HG03064 (cell line): ENCODE data around the gene IHH.
A peak's percentile ranks its signal among the peaks of the same experiment; 100 is the strongest.

ENCODE experiments used
- ATAC-seq: cut with Tn5 transposase; IDR thresholded peaks from one replicate; pipeline ENCODE4 v1.9.1; 2021; ENCODE audit warnings: low read depth; ENCODE audit not compliant: unreplicated experiment

IHH gene

DNA sequence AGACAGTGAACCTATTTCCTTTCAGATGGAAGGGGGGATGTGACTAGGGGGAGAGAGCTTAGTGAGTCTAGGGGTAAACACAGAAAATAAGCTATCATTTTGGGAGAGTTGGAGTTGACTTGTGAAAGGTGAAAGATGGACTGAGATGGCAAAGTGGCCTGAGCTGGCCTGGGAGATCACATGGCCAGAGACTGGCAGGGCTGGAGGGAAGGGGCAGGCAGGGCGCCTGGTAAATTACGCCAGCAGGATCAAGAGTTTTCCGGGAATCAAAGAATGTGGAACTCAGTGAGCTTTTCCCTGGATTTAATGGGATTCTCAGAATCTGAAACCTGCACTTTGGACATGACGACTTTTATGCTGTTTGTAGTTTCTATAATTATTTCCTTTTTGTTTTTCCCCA, 18.6 kb downstream of the IHH start:
- no peak for ATAC-seq

DNA sequence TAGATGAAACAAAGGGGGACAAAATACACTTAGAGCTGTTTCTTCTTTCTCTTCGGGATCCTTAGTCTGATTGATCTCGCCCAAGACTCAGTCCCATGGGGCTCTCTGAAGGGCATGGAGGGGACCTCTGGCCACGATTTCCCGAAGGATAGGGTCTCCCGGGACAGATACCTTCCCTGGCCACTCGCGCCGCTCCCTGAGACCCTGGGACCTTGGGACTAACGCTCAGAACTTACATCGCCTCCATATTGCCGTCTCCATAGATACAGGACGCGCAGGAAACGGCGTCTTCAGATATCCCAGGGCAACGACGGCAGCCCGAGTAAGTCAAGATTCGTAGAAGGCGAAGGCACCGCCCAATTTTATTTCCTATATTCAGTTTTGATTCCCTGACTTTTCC, 19.5 kb downstream of the IHH start, which contains the start of gene CFAP65:
Gene CFAP65 (minus strand): TSS at position 265 of the 400 bp plus-strand sequence. CDS start 2,468 bp downstream, outside the sequence.
- no peak for ATAC-seq

DNA sequence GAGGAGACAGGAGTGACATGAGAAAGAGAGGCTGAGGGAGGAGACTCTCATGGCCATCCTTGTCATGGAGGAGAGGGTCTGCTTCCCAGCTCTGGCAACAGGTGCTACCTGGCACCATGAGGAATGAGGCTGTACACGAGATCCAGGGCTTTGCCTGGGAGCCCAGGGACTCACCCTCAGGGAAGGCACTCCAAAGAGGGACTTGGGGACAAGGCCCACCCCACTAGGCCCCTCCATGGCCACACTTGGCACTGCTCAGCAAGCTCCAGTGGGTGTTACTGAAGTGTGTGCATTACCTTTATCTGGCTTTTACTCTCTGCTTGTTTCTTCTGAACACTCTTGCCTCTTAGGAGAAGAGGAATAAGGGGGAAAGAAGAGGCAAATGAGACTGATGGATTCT, 22.1 kb downstream of the IHH start:
- no peak for ATAC-seq

DNA sequence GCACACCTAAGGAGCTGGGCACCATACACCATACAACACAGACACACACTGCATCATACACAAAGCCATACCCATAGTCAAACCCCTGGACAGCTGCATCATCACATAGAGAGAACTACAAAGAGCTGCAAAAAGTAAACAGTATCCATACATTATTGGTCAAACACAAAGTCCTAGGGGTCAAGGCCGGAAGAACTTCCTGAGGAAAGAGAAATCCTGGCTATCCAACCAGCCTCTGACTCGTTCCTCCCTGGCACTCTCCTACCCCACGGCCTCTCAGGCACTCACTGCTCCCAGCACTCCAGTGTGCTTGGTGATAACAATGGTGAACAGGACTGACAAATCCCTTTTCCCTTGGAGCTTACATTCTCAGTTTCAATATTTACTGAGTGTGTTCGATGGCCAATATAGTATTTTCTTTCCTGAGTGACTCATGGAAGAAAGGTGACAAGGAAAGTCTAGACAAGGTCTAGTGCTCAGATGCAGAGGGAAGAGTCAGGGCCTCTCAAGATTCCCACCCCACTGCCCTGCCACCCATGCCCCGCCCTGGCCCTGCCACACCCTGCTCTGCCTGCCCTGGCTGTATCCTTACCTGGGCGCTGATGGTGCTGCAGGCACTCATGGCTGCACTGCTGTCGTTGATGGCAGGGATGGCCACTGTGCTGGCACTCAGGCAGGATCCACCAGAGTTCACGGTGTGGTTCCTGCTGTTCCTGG, 22.8 kb downstream of the IHH start:
- no peak for ATAC-seq

DNA sequence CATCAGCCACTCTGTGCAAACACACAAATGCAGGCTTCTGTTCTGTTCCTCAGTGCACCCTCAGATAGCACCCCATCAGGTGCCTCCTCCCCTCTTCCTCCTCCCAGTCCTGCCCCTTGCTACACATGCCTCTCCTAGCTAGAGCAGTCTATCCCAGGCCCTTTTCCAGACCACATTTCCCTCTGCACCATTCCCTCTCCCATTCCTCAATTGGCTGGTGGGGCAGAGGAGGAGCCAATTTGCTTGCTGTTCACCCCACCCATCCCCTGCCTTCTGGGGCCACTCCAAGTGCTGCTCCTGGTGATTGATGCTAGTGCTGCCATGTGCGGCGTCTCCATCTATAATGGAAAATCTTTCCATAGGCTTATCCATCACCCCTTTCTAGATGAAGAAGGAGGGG, 24.8 kb downstream of the IHH start:
- ATAC-seq = no peak

DNA sequence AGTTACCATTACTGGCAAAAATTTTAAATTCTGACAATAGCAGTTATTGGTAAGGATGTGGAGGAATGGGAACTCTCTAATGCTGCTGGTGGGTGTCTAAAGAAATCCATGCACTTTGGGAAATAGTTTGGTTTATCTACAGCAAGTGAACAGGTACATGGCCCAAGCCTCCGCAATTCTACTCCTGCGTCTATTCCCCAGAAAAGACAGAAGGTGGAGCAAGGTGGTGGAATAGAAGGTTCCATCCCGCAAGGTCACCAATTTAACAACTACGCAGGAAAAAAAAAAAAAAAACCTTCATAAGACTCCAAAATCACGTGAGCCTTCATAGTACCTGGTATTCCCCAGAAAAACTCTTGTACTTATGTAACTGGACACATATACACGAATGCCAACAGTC, 25.9 kb downstream of the IHH start:
- ATAC-seq = no peak

DNA sequence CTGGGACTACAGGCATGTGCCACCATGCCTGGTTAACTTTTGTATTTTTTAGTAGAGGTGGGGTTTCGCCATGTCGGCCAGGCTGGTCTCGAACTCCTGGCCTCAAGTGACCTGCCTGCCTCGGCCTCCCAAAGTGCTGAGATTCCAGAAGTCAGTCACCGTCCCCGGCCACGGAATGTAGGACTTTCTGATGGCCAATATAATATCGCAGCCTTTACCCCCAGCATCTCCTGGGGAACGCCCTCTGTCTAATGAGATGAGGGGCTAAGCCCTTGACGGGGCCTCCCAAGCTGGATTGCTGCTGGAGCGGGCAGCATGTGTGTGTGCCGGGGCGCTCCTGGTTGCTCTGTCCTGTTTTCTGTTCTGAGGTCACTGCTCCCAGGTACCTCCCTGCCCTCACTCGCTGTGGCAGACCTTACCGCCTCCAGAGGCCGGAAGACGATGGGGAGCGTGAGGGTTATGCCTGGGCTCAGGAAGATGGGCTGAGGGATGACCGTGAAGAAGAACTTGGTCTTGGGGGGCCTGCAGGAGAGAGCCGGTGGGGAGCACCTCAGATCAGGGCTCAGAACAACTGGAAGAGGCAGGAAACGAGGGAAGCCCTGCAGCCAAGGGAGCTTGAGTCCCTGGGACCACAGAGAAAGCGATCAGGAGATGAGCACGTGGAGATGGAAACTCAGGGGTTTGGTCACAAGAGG, 28.5 kb downstream of the IHH start:
- ATAC-seq = no peak

DNA sequence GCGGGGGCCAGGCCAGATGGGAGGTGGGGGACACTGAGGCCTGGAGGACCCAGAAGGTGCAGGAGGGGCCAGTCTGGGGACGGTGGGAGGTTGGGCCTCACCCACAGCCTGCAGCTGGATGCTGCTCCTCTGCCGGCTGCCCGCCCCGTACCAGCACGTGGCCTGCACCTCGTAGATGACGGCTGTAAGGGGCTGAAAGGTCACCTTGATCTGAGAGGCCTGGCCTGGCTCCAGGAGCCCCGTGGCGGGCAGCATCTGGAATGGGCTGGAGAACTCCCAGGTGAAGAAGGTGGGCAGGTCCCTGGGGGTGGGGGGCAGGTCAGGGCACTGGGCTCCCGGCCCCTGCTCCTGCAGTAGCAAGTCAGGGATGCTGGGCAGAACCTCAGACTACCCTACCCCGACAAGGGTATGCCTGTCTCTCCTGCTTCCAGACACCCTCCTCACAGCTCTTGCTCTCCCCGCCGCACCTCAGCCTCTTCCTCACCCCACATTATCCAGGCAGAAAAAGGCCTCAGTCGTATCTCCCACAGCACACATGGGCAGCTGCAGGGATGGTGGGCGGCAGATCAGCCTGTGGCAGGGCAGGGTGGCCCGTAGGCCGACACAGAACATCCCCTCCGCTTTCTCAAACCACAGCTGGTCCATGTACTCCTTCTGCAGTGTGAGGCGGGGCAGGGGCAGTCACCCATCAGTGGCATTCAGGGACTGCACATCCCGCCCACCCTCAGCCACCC, 29.5 kb downstream of the IHH start:
- no peak for ATAC-seq

DNA sequence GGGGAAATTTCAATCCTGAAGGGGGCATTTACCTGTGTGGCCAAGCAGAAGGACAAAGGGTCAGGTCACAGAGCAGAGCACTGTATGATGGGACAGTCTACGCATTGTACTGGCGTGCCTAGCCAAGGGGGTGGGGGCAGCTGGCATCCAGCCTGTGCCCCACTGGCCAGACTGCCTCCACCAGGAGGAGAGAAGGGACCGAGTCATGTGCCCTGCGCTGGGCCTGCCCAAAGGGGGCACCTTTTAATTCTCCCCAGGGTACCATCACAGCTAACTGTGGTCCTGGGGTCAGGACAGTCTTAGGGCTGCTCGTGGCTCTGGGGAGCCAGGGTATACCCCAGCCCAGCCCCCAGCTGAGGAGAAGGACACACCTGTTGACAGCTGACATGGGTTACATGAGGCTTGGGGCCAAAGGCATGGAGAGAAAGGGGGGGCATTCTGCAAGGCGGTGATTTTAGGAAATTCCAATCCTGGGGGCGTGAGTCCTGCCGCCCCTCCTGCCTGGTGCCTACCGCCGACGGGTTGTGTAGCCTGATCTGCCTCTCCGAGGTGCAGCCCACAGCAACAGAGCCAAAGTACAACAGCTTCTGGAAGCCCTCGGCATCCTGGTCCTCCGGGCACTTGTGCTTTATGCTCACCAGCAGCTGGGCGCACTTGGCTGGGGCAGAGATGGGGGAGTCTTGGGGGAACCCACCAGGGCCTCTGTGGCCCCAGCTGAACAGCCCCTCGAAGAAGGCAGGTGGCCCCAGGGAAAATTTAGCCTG, 30.4 kb downstream of the IHH start:
- no peak for ATAC-seq

DNA sequence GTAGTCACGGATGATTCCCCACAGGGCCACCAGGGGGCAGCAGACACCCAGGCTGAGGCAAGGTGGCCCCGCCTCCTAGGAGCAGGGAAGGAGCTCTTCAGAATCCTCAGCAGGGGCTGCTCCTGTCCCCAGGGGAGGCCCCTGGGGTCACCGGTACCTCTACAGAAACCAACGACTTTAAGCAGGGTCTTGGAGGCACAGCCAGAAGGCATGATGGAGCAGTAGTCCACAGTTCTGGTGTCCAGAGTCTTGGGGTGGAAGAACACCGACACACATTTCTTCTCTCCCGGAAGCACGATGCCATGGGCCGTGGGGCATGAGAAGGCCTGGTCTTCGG, 30.9 kb downstream of the IHH start:
- peak; percentile 69 for ATAC-seq

DNA sequence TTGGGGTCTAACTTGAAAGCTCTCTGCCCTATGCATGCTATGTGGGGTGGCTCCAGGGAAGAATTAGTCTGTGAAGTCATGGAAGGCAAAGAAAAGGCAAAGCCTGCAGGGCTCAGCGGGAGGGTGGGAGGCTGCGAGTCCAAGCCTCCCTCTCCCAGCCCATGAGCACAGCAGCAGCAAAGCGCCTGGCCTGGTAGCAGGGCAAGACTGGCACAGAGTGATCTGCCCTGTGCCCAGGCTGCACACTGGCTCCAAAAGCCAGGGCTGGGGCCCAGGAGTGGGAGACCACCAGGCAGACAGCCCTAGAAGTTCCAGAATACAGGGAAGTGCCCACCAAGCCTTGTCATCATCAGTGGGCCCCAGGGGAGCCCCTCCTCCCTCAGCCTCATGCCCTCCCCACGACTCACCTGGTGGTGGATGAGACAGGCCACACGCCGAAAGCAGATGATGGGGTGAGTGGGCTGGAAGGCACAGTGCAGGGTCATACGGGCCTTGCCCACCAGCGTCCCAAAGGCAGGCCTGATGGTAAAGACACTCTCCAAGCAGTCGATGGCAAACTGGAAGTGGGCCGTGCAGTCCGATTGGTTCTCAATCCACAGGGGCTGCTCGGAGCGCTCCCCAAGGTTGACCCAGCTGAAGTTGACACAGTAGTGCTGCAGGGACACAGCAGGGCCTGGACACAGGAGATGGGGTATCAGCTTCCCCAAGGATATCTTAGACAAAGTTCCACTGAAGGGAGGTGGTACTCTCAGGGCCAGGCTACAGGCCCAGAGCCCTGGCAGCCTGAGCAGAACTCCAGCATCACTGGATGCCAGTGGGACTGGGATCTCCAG, 31.5 kb downstream of the IHH start:
- ATAC-seq = no peak

DNA sequence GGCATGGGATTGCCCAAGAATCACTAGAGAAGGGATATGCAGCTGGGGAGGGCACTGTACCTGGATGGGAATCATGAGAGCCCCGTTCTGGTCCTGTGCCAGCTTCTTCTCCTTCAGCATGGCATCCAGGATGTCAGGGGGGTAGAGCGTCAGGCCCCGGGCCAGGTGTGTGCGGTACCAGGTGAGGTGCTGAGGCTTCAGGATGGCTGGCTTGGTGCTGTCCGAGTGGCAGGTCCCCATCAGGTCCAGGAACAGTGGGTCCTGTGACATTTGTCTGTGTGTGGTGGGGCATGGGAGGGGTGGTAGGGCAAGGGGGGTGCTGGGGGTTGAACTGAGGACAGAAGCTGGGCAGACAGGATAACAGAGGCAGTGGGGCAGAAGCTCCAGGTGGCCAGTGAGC, 32.6 kb downstream of the IHH start:
- ATAC-seq = no peak

DNA sequence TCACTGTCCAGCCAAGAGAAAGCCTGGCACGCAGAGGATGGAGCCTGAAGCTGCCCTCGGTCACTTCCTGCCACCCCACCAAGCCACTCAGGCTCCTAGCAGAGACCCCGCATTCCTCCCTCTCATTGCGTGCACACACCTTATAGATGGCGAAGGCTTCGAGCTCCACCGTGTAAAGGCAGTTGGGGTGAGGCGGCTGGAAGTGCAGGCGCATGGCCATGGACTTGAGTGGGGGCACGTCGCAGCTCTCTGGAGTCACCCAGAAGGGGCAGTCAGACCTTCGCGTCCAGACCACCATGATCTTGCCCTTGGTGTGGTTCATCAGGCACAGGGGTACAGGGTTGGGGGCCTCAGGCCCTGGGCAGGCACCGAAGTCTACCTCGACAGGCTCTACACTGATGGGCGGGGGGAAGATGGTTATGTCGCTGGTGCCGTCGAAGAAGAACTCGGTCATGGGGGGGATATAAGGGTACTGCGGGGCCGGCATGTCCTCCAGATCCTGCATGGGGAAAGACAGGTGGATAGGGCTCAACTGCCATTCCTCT, 33.1 kb downstream of the IHH start:
- ATAC-seq = no peak

DNA sequence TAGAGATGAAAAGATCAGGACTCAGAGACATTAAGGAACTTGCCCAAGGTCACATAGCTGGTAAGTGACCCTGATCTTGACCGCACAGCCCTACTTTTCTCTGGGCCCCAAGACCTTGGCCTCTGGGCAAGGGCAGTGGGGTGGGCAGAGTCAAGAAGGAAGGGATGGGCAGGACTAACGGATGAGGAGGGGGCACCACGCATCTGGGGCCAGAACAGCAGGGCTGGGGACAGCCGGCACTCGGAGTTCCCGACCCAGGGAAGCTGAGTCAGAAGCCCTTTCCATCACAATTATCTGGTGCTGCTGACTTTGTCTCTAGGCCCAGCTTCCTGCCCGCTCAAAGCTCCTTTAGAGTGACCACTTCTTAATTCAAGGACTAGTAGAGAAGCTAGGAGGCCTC, 33.8 kb downstream of the IHH start:
- ATAC-seq = no peak

DNA sequence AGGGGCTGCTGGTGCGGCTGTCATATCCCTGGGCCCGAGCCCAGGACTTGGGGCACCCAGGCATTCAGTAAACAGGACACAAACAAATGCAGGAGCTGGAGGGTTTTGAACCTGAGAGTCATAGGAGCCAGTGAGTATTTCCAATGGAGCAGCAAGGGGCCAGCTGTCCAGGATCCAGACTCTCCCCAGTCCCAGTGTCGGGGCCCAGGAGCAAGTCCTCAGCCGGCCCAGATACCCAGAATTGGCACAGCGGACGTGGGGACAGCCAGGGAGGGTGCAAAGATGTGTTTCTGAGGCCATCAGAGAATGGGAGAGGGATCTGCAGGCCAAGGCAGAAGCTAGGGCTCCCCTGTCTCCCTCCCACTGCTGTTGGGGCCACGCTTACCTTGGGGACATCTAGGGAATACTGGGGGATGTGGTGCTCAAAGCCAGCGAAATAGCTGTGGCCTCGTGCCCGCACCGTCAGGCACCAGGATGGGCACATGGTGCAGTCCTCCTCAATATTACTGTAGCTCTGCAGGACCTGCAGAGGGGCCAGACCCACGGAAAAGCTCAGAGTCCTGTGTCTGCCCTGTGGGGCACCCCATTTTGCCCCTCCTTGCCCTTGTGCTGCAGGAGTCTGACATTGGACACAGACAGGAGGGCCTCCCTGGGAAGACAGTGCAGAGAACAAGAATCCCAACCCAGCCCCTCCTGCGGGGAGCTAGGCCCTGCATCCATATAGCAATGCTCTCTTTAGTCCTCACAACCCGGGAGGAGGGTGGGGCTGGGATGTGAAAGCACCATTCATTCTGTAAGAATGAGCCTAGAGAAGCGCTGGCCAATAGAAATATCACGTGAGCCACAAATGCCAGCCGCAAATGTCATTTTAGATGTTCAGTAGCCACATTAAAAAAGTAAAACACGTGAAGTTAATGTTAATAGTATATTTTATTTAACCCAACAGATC, 34.8 kb downstream of the IHH start:
- ATAC-seq = no peak

DNA sequence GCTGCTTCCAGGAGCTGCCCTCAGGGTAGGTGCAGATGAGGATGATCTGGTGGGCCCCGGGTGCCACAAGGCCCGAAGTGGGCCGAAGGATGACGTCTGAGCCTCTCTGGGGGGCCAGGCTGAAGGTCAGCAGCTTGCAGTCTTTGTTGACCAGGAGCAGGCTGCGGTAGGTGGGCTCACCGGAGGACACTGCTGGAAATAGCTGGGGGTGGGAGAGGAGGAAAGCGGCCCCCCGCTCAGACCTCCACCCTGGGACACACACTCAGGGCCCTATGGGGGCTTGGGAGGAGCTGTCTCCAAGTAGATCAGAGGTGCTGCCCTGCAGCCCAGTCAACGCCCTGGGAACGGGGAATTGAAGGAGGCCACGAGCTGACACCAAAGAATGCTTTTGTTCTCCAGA, 36.7 kb downstream of the IHH start:
- no peak for ATAC-seq

DNA sequence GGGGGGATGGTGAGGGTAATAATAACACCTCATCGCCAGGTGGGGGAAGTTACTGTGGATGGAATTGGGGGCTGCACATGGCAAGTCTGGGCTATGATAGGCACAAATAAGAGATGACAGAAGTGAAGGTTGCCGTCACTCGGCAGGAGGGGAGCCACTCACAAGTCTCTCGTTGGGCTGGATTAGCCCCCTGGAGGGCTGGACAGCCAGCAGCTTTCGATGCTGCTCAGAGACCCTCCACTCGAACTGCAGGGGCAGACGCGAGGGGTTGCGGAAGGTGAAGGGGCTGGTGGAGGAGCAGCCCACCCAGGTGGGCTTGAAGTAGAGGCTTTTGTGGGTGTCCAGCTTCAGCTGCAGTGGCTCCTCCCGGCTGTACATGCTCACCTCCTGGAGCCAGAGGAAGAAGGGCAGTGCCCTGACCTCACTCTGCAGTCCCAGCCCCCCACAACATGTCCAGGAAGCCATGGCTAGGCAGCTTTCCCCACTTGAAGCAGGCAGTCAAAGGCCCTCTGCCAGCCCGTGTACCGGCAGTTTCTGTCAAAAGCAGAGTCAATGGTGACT, 37.6 kb downstream of the IHH start:
- ATAC-seq = no peak

DNA sequence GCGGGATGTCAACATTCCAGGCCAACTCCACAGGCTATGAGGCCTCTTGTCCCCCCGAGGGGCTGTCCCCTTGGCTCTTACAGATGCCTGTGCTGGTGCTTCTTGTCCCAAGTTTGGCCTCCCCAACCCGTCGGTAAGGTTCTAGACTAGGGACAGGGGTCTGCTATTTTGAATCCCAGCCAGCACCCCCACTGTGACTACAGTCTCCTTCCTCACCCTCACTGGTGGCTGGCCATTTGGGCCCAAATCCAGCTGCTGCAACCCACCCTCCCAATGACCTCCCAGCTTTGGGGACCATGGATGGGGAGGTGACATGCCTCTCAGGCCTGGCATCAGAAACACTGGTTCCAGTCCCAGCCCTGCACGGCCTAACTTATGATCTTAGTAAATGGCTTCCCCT, 38.1 kb downstream of the IHH start:
- ATAC-seq = no peak
